ENCODE data around the gene TBC1D9B.

The TBC1D9B gene

DNA sequence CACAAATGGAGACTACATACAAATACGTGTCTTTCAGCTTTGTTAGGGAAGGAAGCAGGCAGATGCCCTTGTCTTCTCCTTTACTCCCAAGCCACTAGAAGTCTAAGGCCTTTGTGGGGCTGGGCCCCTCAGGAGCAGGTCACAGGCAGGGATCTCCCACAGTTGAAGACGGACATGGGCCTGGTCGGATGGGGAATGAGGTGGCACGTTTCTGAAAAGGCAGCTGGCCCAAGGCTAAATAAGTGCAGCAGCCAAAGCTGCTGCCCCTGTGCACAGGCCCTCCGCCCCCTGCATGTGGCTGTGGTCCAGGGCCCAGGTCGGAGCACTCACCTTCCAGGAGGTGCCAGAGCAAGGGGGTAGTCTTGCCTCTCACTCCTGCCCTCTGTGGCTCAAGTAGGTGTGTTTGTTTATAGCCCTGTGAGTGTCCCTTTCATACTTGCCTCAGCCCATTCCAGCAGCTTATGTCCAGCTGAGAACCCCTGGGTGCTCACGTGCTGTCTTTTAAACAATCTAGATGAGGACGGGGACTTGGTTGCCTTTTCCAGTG lies 85.2 kb downstream of the TBC1D9B start:
- no peak for FAIRE-seq
- no peak for DNase-seq (ENCODE audit: insufficient read length, low spot score)

DNA sequence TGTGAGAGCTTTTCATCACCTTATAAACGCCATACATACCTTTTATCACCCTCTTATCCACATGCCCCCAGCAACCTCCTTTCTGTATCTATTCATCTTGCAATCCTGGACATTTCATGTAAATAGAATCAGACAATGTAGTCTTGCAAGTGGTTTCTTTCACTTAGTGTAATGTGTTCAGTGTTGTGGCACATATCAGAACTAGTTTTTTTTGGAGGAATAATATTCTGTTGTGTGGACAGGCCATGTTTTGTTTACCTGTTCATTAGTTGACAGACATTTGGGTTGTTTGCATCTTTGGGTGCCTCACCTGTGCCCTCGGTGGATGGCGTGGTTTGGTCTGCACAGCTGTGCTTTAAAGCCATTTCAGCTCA lies 85.7 kb downstream of the TBC1D9B start:
- DNase-seq (ENCODE audit: insufficient read length, low spot score) (no peak), FAIRE-seq (no peak)

DNA sequence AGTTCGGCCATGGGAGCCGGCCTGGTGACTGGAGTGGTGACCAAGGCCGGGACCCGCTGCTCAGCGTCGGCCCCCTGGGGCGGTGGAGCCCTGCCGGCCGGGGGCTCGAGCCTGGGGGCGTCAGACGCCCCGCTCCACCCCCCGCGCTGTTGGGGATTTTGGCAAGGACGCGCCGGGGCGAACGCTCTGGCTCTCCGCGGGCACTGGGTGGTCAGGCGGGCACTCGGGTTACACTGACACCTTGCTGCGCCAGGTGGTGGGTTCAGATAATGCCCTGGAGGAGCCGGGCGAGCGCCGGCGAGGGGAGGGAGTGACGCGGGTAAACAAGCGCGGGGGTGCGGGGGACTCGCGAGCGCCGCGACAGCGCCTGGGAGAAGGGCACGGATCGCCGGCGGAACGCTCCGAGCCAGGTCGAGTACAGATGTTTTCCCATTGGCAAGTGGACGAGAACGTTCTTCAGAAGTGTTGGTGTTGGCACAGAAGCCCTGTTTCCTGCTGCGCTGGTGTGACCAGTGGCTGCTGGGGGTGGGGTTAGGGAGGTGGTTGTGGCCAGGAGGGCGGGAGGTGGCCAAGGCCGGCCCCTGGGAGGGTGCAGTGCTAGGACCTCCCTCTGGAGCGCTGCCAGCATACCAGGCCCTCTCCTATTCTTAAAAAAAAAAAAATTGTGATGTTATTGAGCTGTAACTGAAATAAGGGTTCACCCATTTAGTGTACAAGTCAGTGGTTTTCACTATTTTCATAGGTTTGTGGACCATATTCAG lies 86.2 kb downstream of the TBC1D9B start:
- peak; percentile 88 for DNase-seq (ENCODE audit: insufficient read length, low spot score)
- peak; percentile 96 for FAIRE-seq

DNA sequence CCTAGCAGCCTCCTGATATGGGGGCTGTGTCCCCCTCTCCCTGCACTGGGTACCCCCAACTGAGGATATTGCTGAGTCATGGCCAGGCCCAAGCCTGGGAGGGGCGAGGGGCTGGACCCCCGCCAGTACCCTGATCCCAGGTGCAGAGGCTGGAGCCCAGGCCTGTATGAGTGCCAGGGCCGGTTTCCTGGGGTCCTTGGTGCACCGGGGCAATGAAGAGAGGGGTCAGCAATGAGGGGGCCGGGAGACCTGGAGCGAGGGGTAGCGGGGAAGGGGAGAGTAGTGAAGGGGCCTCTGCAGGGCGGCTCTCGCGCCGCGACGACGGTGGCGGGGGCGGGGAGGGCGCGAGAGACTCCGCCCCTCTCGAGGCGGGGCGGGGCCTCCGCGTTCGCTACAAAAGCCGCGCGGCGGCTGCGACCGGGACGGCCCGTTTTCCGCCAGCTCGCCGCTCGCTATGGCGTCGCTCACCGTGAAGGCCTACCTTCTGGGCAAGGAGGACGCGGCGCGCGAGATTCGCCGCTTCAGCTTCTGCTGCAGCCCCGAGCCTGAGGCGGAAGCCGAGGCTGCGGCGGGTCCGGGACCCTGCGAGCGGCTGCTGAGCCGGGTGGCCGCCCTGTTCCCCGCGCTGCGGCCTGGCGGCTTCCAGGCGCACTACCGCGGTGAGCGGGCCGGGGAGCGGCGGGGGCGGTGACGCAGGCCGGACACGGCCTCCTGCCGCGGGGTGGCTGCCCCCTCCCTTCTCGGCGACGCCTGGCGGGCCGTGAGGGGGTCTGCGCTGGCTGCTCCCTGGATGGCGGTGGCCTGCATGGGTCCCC lies 87.0 kb downstream of the TBC1D9B start, which contains the start of gene SQSTM1:
Gene SQSTM1, plus strand, starts transcription at position 423 of the 815 bp plus-strand sequence. Its CDS starts 32 bp downstream, at position 455.
- FAIRE-seq (peak; percentile 63), DNase-seq (ENCODE audit: insufficient read length, low spot score) (peak; percentile 67)

DNA sequence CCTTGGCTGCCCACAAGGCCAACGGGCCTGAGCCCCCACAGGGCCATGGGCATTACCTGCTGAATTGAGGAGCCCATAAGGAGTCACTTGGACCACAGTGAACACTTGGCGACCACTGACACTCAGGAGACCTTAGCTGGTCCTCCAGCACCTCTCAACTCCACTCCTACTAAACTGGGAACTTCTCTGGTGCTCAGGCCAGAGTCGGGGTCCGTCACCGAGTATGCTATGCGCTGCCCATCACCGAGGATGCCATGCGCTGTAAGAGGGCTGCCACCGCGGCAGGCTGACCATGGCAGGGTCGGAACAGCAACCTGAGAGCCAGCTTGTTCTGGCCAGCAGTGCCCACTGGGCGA lies 87.6 kb downstream of the TBC1D9B start:
- FAIRE-seq (peak; percentile 11), DNase-seq (ENCODE audit: insufficient read length, low spot score) (no peak)

DNA sequence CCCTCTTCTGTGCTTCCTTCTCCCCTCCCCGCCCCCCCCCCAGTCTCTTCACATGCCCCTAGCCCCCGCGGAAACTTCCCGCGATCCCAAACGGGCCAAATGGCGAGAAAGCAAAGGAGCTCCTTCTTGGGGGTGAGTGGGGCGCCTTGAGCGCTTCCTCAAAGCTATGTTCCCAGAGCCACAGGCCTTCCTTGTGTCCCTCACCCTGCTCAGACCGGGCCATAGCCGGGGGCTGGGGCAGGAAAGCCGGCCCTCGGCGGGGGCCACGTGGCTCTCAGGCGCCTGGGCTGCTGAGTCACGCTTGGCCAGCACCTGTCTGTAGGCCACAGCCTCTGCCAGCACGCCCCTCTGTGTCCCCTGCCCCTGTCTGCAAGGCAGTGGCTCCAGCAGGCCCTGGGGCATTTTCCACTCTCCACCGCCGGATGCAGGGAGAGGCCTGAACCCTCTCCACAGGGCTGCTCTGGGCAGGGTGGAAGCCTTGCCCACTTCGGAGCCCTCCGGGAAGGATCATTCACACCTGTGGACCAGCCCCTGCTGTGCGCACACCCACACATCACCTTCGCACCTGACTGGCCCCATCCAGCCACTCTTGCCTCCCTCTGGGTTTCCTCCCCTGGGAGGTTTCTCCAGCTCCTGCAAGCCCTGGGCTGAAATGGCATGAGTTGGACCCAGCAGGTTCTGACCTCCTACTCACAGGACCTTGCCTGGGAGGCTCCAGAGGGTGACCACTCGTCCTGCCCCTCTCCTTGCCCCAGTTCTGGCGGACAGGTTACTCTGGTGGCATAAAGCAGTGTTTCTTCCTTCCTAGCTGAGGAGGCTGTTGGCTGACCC lies 88.2 kb downstream of the TBC1D9B start:
- FAIRE-seq (peak; percentile 39), DNase-seq (ENCODE audit: insufficient read length, low spot score) (no peak)

DNA sequence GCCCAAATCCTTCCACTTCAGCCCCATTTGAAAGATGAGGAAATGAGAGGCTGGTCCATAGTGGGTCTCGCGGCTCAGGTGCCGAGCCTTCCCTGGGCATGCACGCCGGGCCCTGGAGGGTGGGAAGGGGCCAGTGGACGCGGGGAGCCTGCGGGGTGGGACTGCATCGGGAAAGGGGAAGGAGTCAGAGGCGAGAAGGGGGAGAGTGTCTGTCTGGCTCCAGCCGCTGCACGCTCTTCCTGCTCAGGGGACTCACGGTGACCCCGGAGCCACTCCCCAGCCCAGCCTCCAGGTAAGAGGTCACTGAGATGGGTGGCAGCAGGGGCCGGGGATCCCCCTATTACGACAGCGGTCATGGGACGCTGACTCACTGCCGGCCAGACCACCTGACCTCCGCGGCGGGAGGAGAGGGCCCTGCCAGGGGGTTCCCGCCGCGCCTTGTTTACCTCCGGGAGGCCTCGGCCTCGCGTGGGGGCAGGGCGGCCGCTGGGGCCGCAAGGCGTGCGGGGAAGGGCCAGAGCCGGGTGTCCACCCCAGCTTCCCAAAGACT lies 88.9 kb downstream of the TBC1D9B start:
- FAIRE-seq = peak; percentile 92

DNA sequence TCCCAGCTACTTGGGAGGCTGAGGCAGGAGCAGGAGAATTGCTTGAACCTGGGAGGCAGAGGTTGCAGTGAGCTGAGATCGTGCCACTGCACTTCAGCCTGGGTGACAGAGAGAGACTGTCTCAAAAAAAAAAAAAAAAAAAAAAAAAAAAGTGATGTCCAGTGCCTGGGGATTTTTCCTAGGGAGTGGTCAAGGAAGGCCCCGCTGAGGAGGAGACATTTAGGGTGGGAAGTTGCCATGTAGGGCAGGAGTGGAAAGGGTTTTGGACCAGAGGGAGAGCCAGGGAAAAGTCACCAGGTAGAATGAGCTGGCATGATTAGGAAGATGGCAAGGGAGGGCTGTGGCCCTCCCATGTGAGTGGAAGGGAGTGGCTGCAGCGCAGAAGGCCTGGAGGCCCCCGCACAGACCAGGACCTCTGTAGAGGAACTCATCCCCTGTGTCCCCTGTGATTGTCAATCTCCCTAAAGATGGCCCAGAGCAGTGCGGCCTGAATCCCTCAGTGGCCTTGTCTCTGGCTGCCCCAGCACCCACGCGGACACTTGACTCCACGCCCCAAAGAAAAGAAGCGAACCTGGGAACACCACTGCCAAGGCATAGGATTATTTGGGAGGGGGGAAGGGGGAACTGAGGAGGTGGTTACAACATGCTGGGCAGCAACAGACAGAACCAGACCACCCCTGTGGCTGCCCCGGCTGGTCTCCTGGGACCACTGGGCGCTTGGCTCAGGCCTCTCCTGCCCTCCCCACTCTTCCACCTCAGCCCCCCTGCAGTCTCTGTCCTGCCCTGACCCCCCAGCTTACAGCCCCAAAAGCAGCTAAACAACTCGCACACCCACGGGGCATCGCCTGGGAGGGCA lies 89.6 kb downstream of the TBC1D9B start:
- no peak for DNase-seq (ENCODE audit: insufficient read length, low spot score)
- no peak for FAIRE-seq

More for the DNA sequence above, 88.9 kb downstream of the TBC1D9B start:
- DNase-seq (ENCODE audit: insufficient read length, low spot score) = peak; percentile 92

DNA sequence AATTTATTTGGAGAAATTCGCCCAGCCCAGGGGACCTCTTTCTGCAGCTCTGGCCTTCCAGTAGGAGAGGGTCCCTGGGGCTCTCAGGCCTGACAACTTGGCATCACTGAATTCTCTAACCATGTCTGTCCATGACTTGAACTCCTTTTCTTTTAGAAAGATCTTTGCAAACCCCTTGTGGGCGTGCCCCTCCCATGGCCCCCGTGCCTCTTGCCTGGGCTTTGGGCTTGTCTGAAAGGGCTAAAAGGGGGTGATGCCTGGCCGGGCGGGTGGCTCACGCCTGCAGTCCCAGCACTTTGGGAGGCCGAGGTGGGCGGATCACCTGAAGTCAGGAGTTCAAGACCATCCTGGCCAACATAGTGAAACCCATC lies 90.2 kb downstream of the TBC1D9B start:
- no peak for DNase-seq (ENCODE audit: insufficient read length, low spot score)
- FAIRE-seq = no peak

DNA sequence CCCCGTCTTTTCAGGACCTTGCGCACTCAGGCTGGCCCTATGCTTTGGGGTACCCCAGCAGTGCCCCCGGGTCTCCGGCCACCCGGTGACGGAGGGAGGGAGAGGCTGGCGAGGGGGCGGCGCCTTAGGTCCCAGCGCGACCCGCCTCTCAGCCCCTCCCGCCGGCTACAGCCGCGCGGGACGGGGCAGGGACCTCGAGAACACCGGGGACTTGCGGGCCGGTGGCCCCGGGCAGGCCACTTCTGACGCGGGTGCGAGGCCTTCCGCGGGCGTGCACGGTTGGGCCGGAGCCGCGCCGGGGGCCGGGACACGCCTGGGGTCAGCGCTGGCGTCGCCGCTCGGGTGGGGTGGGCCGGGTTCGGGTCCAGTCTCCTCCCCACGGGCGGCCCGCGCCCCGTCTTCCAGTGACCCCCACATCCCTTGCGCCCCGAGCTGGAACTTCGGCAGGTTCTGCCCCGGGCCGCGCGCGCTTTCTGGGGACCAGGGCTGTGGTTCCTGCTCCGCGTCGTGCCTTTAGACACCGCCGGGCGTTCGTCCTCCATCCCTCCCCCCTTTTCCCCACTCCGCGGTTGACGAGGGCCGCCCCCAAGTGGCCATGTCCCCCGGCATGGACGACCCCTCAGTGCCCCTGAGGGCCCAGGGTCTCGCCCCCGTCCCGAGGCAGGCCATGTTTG lies 90.8 kb downstream of the TBC1D9B start:
- no peak for DNase-seq (ENCODE audit: insufficient read length, low spot score)
- FAIRE-seq = no peak

DNA sequence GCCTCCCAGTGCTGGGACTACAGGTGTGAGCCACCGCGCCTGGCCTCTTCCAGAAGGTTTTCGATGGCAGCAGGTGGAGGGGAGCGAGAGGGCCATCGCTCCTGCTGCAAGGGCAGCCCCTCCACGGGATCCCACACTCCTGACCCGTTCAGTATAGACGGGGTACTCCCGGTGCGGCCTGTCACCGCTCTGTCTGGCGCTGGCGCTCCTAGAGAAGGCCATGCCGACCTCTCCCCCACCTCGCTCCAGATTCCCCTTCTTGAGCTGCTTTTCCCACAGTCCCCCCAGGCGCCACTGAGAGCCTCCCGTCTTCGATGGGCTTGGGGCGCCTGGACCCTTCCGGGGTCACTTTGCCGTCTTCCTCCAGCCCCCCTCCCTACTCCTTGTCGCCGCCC lies 91.3 kb downstream of the TBC1D9B start:
- FAIRE-seq = no peak
- DNase-seq (ENCODE audit: insufficient read length, low spot score) = no peak

DNA sequence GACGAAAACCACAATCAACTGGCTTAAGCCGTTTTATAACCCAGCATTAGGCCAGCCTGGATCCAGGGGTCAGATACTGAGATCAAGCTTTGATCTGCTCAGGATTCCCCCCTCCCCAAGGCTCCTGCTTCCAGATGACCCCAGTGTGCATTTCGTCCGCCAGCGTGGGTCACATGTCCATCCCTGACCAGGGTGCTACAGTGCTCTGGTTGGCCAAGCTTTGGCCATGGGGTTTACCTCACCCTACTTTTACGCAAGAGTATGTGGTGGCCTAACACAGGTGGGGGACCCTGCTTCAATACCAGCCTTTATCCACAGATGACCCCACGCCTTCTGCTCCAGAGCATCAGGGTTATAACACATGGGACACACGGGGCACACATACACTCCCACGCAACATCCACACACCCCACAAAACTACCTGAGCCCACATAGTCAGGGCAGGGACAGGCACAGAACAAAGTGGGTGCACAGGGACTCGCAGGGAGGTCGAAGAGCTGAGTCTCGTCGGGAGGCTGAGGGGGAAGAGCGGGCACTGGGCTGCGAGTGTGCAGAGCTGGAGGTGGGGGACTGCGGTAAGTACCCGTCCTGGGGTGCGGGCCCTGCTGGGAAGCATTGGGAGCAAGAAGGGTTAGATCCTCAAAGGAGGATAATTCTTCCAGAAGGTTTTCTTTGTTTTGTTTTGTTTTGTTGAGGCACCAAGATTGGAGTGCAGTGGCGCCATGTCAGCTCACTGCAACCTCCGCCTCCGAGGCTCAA lies 92.0 kb downstream of the TBC1D9B start:
- DNase-seq (ENCODE audit: insufficient read length, low spot score) = no peak
- FAIRE-seq = no peak

DNA sequence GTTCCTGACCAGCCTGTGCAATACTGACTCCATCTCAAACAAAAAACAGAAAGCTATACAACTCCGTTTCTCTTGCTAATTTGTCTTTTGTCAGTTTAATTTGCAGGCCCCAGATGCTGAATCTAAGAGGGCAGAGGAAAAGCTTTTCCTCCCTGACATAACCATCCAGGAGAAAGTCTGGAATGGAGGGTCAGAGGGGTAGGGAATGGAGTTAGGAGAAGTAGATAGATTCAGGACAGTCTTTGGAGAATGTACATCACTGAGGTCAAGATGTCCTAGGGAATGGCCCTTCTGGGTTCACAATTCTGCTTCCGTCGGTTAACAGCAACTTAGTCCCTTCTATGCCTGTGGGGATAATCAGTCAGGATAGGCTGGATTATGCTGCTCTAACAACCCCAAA lies 93.6 kb downstream of the TBC1D9B start:
- DNase-seq (ENCODE audit: insufficient read length, low spot score) (no peak), FAIRE-seq (no peak)

DNA sequence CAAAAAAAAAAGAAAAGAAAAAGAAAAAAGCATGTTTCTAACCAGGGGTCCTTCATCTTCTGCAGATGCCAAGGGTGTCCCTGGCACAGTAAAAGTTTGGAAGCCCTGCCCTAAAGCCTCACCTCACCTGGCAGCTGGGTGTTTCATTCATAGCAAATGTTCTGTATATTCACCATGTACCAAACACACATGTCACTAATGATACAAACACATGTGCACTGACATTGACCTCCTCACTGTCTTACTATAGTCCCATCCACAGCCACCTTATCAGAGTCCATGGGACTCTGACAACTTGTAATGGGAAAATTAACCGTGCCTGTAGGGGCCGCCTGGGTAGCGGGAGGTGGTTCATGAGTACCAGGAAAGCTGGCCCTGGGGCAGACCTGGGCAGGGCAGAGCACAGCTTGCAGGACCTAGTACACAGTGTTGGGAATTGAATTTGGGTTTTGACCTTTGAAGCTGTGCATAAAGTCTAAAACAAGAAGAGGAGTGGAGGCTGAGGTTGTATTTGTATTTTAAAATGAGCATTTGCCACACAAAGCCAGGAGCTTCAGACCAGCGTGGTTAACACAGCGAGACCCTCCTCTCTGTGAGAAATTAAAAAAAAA lies 94.6 kb downstream of the TBC1D9B start:
- DNase-seq (ENCODE audit: insufficient read length, low spot score) (no peak), FAIRE-seq (no peak)

DNA sequence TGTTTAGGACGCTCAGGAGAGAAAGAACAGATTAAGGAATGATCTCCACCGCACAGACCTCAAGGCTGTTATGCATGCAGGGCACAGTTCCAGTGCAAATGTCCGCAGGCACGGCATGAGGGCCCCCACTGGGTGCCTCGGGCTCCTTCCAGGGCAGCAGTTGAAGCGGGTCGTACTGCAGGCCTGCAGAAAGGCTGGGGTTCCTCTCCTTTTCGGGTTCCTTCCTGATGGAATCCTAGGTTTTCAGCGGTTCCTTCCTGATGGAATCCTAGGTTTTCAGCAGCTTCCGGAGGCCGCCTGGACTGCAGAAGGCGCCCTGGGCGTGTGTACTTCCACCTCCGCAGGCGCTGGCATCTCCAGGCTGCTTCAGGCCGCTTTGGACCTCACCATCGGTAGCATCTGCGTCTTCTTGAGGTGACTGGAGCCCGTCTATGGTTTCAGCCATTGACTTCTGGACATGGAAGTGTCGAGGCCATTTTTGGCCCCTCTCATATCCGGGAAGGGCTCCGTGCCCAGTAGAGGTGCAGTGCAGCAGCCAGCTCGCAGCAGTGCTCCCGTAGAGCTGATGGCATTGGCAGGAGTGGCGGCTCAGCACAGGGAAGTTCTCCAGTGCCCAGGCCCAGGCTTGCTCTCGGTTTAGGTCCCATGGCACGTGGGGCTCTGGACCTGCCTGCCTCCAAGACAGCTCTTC lies 95.4 kb downstream of the TBC1D9B start:
- DNase-seq (ENCODE audit: insufficient read length, low spot score) (no peak), FAIRE-seq (no peak)
